Fibroblast of lung (primary cell): ENCODE results near the gene PACS2. TPM values are rescaled to one million over a fixed set of nuclear protein-coding genes. Genes with fewer than 3 reads are reported as not detected.
"Not testable (repeated sequence)": the region's sequence is repeated elsewhere in the genome, so short reads cannot be mapped to it uniquely, and the experiment has no call there.

Source experiments
- DNase-seq, 2 donors: peaks; one replicate each; pipeline versions ENCODE4 v3.0.0 to v3.0.0-alpha.2; 2010; ENCODE audit warnings: low read depth in 2 of 2
- H2AFZ ChIP-seq: 2 replicates; pipeline ENCODE4 v1.5.1; 2012; ENCODE audit warnings: low read length, control low read depth, inconsistent platforms
- H3K27ac ChIP-seq: 2 replicates; pipeline ENCODE4 v1.5.1; 2011; ENCODE audit warnings: low read length, control low read depth; ENCODE audit not compliant: insufficient read depth
- H3K27me3 ChIP-seq: 2 replicates; pipeline ENCODE4 v1.5.1; 2011; ENCODE audit warnings: mild to moderate bottlenecking, low read length; ENCODE audit not compliant: control insufficient read depth, insufficient read depth
- H3K36me3 ChIP-seq: 2 replicates; pipeline ENCODE4 v1.5.1; 2011; ENCODE audit warnings: low read length; ENCODE audit not compliant: control insufficient read depth, insufficient read depth
- H3K4me1 ChIP-seq: 2 replicates; pipeline ENCODE4 v1.5.1; 2011; ENCODE audit warnings: low read length; ENCODE audit not compliant: control insufficient read depth, insufficient read depth; ENCODE audit errors: extremely low read depth
- H3K4me2 ChIP-seq: 2 replicates; pipeline ENCODE4 v1.5.1; 2011; ENCODE audit warnings: low read length, control low read depth; ENCODE audit not compliant: insufficient read depth; ENCODE audit errors: extremely low read depth
- H3K4me3 ChIP-seq, 4 experiments: fragments of 200-600 bp in 1 of 4; sonication (generic) in 1 of 4; replicated peaks in 1 of 4; 2 replicates each; pipeline ENCODE4 v1.5.1; 2011 to 2016; ENCODE audit warnings: low read length in 4 of 4, low read depth in 3 of 4, mild to moderate bottlenecking in 3 of 4, control low read depth in 2 of 4, inconsistent platforms in 1 of 4, mixed read lengths in 1 of 4; ENCODE audit not compliant: insufficient read depth in 1 of 4; ENCODE audit errors: control extremely low read depth in 1 of 4
- H3K79me2 ChIP-seq: 2 replicates; pipeline ENCODE4 v1.5.1; 2012; ENCODE audit warnings: mild to moderate bottlenecking, low read length, inconsistent platforms; ENCODE audit not compliant: control insufficient read depth, insufficient read depth
- H3K9ac ChIP-seq: 2 replicates; pipeline ENCODE4 v1.5.1; 2011; ENCODE audit warnings: mild to moderate bottlenecking, low read length, control low read depth; ENCODE audit not compliant: insufficient read depth
- H3K9me3 ChIP-seq: 2 replicates; pipeline ENCODE4 v1.5.1; 2012; ENCODE audit warnings: low read depth, low read length; ENCODE audit not compliant: control insufficient read depth, insufficient read depth
- H4K20me1 ChIP-seq: 2 replicates; pipeline ENCODE4 v1.5.1; 2011; ENCODE audit warnings: low read length; ENCODE audit not compliant: control insufficient read depth, insufficient read depth; ENCODE audit errors: extremely low read depth
- EZH2 ChIP-seq: IDR thresholded peaks from 2 replicates; pipeline ENCODE4 v1.5.1; 2012; ENCODE audit warnings: low read length, control low read depth, mild to moderate bottlenecking; ENCODE audit errors: missing control alignments
- polyA plus RNA-seq, 2 donors: library from polyadenylated mRNA; depleted of rRNA in 1 of 2; stranded (reverse) in 1 of 2; unstranded in 1 of 2; fragments of >200 nt; gene quantifications; 2 replicates each; pipeline ENCODE4 v1.2.1, GENCODE V29; 2011 to 2012; ENCODE audit warnings: missing spikeins in 1 of 2
- total RNA-seq: library from RNA; depleted of rRNA; stranded (reverse); fragments of >200 nt; gene quantifications from 2 replicates; pipeline ENCODE4 v1.2.1, GENCODE V29; 2014
- TF ChIP-seq, protein P1 (sequence below), 2 donors: IDR thresholded peaks in 1 of 2; conservative IDR thresholded peaks in 1 of 2; 1 replicate in 1 of 2; 2 replicates in 1 of 2; pipeline ENCODE4 v1.5.1; 2011 to 2012; ENCODE audit warnings: low read length in 2 of 2, control low read depth in 1 of 2, inconsistent platforms in 1 of 2, low read depth in 1 of 2, mild to moderate bottlenecking in 1 of 2

PACS2 gene
- total and polyA plus RNA-seq, 2 donors (not counting 1 experiment from before 2014, with no cell fraction given) = 20.3 to 52.5 TPM

DNA sequence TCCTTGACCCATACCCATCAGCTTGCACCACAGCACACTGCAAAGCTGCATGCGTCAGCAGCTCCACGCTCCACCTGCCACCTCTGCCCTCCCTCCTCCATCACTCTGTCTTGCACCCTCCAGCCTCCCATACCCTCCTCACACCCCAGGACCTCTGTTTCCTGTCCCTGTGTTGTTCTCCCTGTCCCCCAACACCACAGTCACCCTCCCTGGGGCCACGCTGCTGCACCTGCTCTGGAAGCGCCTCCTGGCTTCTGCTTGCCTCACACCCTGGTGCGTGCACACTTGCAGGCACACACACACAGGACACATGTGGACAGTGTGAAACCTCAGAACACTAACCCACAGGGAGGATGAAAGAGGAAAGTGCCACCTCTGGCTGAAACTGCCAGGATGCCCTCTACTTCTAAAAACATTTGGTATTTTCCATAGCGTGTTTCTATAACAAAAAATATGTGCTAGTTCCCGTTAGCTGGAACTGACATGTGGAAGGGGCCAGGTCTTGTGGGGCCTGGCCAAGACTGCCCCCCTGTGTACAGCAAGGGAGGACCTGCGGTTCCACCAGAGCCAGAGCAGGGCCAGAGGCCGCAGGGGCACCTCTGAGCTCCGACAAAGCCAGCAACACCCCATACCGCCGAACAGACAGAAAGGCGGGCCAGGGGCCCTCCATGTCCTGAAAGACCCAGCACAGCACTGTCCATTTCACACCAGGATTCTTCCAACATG, 23.8 kb upstream of the PACS2 start:
- no peak overlapping the region for H3K9ac ChIP-seq
- no peak overlapping the region for H2AFZ ChIP-seq
- H3K27ac ChIP-seq = no peak overlapping the region
- H3K4me1 ChIP-seq = no peaks in the 10 kb centered on the region
- H3K4me3 ChIP-seq = no peak overlapping the region
- H3K4me2 ChIP-seq = no peak overlapping the region
- H3K79me2 ChIP-seq = peaks cover 24% of the 10 kb centered on the region
- no peak for DNase-seq
- H3K36me3 ChIP-seq = no peaks in the 10 kb centered on the region
- TF ChIP-seq EZH2 = no peak
- TF ChIP-seq, protein P1, sequence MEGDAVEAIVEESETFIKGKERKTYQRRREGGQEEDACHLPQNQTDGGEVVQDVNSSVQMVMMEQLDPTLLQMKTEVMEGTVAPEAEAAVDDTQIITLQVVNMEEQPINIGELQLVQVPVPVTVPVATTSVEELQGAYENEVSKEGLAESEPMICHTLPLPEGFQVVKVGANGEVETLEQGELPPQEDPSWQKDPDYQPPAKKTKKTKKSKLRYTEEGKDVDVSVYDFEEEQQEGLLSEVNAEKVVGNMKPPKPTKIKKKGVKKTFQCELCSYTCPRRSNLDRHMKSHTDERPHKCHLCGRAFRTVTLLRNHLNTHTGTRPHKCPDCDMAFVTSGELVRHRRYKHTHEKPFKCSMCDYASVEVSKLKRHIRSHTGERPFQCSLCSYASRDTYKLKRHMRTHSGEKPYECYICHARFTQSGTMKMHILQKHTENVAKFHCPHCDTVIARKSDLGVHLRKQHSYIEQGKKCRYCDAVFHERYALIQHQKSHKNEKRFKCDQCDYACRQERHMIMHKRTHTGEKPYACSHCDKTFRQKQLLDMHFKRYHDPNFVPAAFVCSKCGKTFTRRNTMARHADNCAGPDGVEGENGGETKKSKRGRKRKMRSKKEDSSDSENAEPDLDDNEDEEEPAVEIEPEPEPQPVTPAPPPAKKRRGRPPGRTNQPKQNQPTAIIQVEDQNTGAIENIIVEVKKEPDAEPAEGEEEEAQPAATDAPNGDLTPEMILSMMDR (conservative IDR thresholded peaks at IDR 0.05 in 1 of 2, IDR thresholded peaks at IDR 0.05 in 1 of 2; ENCODE audit: low read depth in 1 of 2, low read length in 2 of 2) = no peak
- no peaks in the 10 kb centered on the region for H4K20me1 ChIP-seq
- no peaks in the 10 kb centered on the region for H3K9me3 ChIP-seq
- no peaks in the 10 kb centered on the region for H3K27me3 ChIP-seq

DNA sequence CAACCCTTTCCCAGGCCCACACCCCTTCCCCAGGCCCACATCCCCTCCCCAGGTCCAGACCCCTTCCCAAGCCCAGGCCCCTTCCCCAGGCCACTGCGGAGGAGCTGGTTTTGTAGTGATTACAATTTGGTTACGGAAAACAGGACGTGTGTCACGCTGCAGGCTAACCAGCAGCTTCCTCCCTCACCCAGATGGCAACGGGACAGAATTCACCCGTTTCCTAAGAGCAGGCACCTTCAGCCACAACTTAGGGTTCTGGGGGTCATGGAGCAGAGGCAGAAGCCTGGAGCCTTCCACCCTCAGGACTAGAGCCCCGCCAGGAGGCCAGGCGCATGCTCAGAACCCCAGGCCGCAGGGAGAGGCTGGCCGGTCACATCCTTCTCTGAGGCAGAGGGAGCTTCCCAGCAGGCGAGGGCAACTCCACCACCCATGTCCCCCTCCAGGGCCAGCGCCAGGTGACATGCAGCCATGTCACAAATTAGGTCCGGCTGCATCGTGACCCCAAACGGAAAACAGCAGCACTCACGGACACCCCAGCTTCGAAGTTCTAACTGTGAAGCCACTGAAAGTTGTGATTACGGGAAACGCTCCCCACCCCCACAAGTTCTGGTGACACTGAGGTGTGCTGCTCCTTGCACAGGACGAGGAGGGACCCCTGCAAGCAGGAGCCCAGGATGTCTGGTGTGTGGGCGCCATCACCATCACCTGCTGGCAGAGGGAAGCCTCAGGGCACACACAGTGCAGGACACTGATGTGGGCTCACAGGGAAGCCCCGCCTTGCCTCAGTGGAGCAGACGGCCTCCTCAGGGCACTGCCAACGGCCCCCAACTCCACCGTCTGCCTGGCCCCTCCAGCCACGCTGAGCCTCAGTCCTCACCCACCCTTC, 21.5 kb upstream of the PACS2 start:
- H3K4me3 ChIP-seq = no peak overlapping the region
- H3K4me2 ChIP-seq = no peak overlapping the region
- H3K9ac ChIP-seq = no peak overlapping the region
- H4K20me1 ChIP-seq = no peaks in the 10 kb centered on the region
- H3K27me3 ChIP-seq = no peaks in the 10 kb centered on the region
- peaks cover 25% of the 10 kb centered on the region for H3K79me2 ChIP-seq
- H2AFZ ChIP-seq = no peak overlapping the region
- no peak overlapping the region for H3K27ac ChIP-seq
- H3K9me3 ChIP-seq = no peaks in the 10 kb centered on the region
- H3K36me3 ChIP-seq = no peaks in the 10 kb centered on the region
- no peaks in the 10 kb centered on the region for H3K4me1 ChIP-seq
- no peak for DNase-seq
- no peak for TF ChIP-seq EZH2
- TF ChIP-seq, protein P1 (conservative IDR thresholded peaks at IDR 0.05 in 1 of 2, IDR thresholded peaks at IDR 0.05 in 1 of 2; ENCODE audit: low read depth in 1 of 2, low read length in 2 of 2) = no peak

DNA sequence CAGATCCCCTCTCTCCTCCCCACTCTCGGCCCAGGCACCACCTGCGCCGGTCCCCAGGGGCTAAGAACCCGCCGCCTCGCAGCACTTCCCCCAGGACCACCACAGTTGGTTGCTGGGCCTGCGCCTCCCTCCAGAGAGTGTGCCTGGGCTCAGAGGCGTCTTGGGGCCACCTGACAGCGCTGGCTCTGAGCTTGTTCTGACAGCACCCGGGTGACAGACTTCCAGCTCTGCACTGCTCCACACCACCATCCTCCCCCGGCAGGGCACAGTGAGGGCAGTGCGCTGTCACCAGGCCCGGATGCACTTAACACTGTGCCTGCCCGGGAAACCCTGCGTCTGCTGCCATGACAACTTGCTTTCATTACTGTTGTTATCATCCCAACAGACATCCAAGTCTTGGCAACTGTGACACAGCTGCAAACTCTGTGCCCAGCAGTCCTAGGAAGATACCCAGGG, 20.4 kb upstream of the PACS2 start:
- no peak overlapping the region for H3K4me2 ChIP-seq
- peak in 1 of 2 donors; percentile 61 for DNase-seq
- no peaks in the 10 kb centered on the region for H3K4me1 ChIP-seq
- no peak overlapping the region for H3K27ac ChIP-seq
- TF ChIP-seq, protein P1 (conservative IDR thresholded peaks at IDR 0.05 in 1 of 2, IDR thresholded peaks at IDR 0.05 in 1 of 2; ENCODE audit: low read depth in 1 of 2, low read length in 2 of 2) = no peak
- TF ChIP-seq EZH2 = no peak
- H3K27me3 ChIP-seq = no peaks in the 10 kb centered on the region
- H3K9me3 ChIP-seq = no peaks in the 10 kb centered on the region
- no peaks in the 10 kb centered on the region for H4K20me1 ChIP-seq
- no peak overlapping the region for H2AFZ ChIP-seq
- no peak overlapping the region for H3K4me3 ChIP-seq
- no peaks in the 10 kb centered on the region for H3K36me3 ChIP-seq
- peaks cover 32% of the 10 kb centered on the region for H3K79me2 ChIP-seq
- H3K9ac ChIP-seq = no peak overlapping the region

DNA sequence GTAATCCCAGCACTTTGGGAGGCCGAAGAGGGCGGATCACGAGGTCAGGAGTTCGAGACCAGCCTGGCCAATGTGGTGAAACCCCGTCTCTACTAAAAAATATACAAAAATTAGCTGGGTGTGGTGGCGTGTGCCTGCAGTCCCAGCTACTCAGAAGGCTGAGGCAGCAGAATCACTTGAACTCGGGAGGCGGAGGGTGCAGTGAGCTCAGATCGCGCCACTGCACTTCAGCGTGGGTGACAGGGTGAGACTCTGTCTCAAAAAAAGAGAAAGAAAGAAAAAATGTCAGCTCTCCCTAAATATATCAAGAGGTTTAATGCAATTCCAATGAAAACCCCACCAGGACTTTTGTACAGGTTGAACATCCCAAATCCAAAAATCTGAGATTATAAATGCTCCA, 17.2 kb upstream of the PACS2 start:
- H2AFZ ChIP-seq, H3K4me3 ChIP-seq, H3K4me2 ChIP-seq, H3K9me3 ChIP-seq, H3K4me1 ChIP-seq, H3K27me3 ChIP-seq, H3K27ac ChIP-seq, DNase-seq, H3K36me3 ChIP-seq, H4K20me1 ChIP-seq, H3K9ac ChIP-seq: not testable (repeated sequence)
- peaks cover 34% of the 10 kb centered on the region for H3K79me2 ChIP-seq
